Activated T-helper 2 cell treated with anti-CD3 and anti-CD28 coated beads, Interferon-gamma antibody, Interleukin-2, Interleukin-4, amounts not matched to agents 10 μg/mL and 5 μg/mL and 100 μg/mL, durations not matched to agents 14 hours and 24 hours and 36 hours (primary cell): ENCODE results near the gene PCF11. TPM values are rescaled to one million over a fixed set of nuclear protein-coding genes. Genes with fewer than 3 reads are reported as not detected.
A peak's percentile ranks its signal among the peaks of the same experiment; 100 is the strongest.
"Not testable (repeated sequence)": the region's sequence is repeated elsewhere in the genome, so short reads cannot be mapped to it uniquely, and the experiment has no call there.

Experiments used
- DNase-seq: peaks from one replicate; pipeline ENCODE4 v3.0.0; 2021; ENCODE audit warnings: low spot score
- H3K27ac Mint-ChIP-seq: one replicate; pipeline ENCODE4 v1.8.0; 2021; ENCODE audit warnings: mixed read lengths
- H3K27me3 Mint-ChIP-seq: one replicate; pipeline ENCODE4 v1.8.0; 2021; ENCODE audit warnings: low read depth, mixed read lengths
- H3K36me3 Mint-ChIP-seq: one replicate; pipeline ENCODE4 v1.8.0; 2021; ENCODE audit warnings: low read depth, mixed read lengths
- H3K4me1 Mint-ChIP-seq: one replicate; pipeline ENCODE4 v1.8.0; 2021; ENCODE audit warnings: low read depth, mixed read lengths
- H3K4me3 Mint-ChIP-seq: one replicate; pipeline ENCODE4 v1.8.0; 2021; ENCODE audit warnings: low read depth, mild to moderate bottlenecking, moderate library complexity, mixed read lengths
- H3K9me3 Mint-ChIP-seq: one replicate; pipeline ENCODE4 v1.8.0; 2021; ENCODE audit warnings: mixed read lengths
- intact Hi-C: fragments of 100-400 bp; cut with micrococcal nuclease; formaldehyde crosslinking; loops from one replicate; pipeline ENCODE4 v1.15.1; 2023
- total RNA-seq: library from RNA; stranded (reverse); gene quantifications from 2 replicates; pipeline ENCODE4 v1.2.3, GENCODE V29; 2022

PCF11 gene
- total RNA-seq, 1 donor from 2014 or later = 63.0 TPM

- intact Hi-C loops = no loop called here
- Mint-ChIP-seq H3K9me3 (peaks cover 3% of the 10 kb centered on the region), H3K36me3 (no peaks in the 10 kb centered on the region), H3K4me1 (no peaks in the 10 kb centered on the region), H3K27me3 (peaks cover 5% of the 10 kb centered on the region), H3K4me3 (no peak overlapping the region), H3K27ac (no peak overlapping the region)
- DNase-seq = no peak
These were observed 24.7 kb upstream of the PCF11 start for GRCh38 chr11:83132191-83132590.

GRCh38 chr11:83133266-83133665 is 23.7 kb upstream of the PCF11 start:
- intact Hi-C loops, H3K4me3 Mint-ChIP-seq, H3K27ac Mint-ChIP-seq, H3K4me1 Mint-ChIP-seq, H3K27me3 Mint-ChIP-seq, DNase-seq, H3K36me3 Mint-ChIP-seq, H3K9me3 Mint-ChIP-seq: not testable (repeated sequence)

- Mint-ChIP-seq H3K27ac (no peak overlapping the region), H3K36me3 (no peaks in the 10 kb centered on the region), H3K4me1 (no peaks in the 10 kb centered on the region), H3K27me3 (peaks cover 2% of the 10 kb centered on the region), H3K9me3 (no peaks in the 10 kb centered on the region), H3K4me3 (no peak overlapping the region)
- intact Hi-C loops = no loop called here
- no peak for DNase-seq
These were observed 17.6 kb upstream of the PCF11 start for GRCh38 chr11:83139310-83139709.

- no peaks in the 10 kb centered on the region for H3K9me3 Mint-ChIP-seq
- intact Hi-C loops = no loop called here
- no peak for DNase-seq
- no peak overlapping the region for H3K27ac Mint-ChIP-seq
- no peaks in the 10 kb centered on the region for H3K36me3 Mint-ChIP-seq
- no peaks in the 10 kb centered on the region for H3K27me3 Mint-ChIP-seq
- H3K4me3 Mint-ChIP-seq = no peak overlapping the region
- H3K4me1 Mint-ChIP-seq = no peaks in the 10 kb centered on the region
These were observed 16.1 kb upstream of the PCF11 start for GRCh38 chr11:83140691-83141455.

- Mint-ChIP-seq H3K27ac (no peak overlapping the region), H3K4me3 (no peak overlapping the region), H3K4me1 (peaks cover 14% of the 10 kb centered on the region), H3K36me3 (no peaks in the 10 kb centered on the region), H3K27me3 (no peaks in the 10 kb centered on the region), H3K9me3 (no peaks in the 10 kb centered on the region)
- no peak for DNase-seq
- intact Hi-C loops = no loop called here
These were observed 9.0 kb upstream of the PCF11 start for GRCh38 chr11:83147895-83148294.

- no peak overlapping the region for H3K27ac Mint-ChIP-seq
- intact Hi-C loops = no loop called here
- H3K36me3 Mint-ChIP-seq = no peaks in the 10 kb centered on the region
- DNase-seq = no peak
- H3K27me3 Mint-ChIP-seq = no peaks in the 10 kb centered on the region
- no peaks in the 10 kb centered on the region for H3K9me3 Mint-ChIP-seq
- no peak overlapping the region for H3K4me3 Mint-ChIP-seq
- H3K4me1 Mint-ChIP-seq = peaks cover 18% of the 10 kb centered on the region
These were observed 6.5 kb upstream of the PCF11 start for GRCh38 chr11:83150450-83150849.

- no peak overlapping the region for H3K4me3 Mint-ChIP-seq
- intact Hi-C loops = no loop called here
- no peaks in the 10 kb centered on the region for H3K27me3 Mint-ChIP-seq
- no peak for DNase-seq
- H3K36me3 Mint-ChIP-seq = no peaks in the 10 kb centered on the region
- H3K9me3 Mint-ChIP-seq = no peaks in the 10 kb centered on the region
- H3K4me1 Mint-ChIP-seq = peaks cover 19% of the 10 kb centered on the region
- H3K27ac Mint-ChIP-seq = no peak overlapping the region
These were observed 5.5 kb upstream of the PCF11 start for GRCh38 chr11:83151274-83151977.

- intact Hi-C loops = no loop called here
- DNase-seq = no peak
- H3K4me1 Mint-ChIP-seq = peaks cover 19% of the 10 kb centered on the region
- no peak overlapping the region for H3K27ac Mint-ChIP-seq
- H3K4me3 Mint-ChIP-seq = no peak overlapping the region
- no peaks in the 10 kb centered on the region for H3K27me3 Mint-ChIP-seq
- H3K9me3 Mint-ChIP-seq = no peaks in the 10 kb centered on the region
- peaks cover 5% of the 10 kb centered on the region for H3K36me3 Mint-ChIP-seq
These were observed 4.7 kb upstream of the PCF11 start for GRCh38 chr11:83152264-83152663.

- Mint-ChIP-seq H3K27me3 (no peaks in the 10 kb centered on the region), H3K9me3 (no peaks in the 10 kb centered on the region), H3K36me3 (peaks cover 20% of the 10 kb centered on the region), H3K4me3 (no peak overlapping the region), H3K27ac (no peak overlapping the region), H3K4me1 (peaks cover 14% of the 10 kb centered on the region)
- no peak for DNase-seq
- intact Hi-C loops = no loop called here
These were observed 3.2 kb upstream of the PCF11 start for GRCh38 chr11:83153764-83154163.

GRCh38 chr11:83156144-83156995 is 561 bp upstream of the PCF11 start:
- DNase-seq = peak; percentile 96
- intact Hi-C loops = loop anchor here (1.0 to 2.0 kb wide), 8 partner anchors 37 to 255 kb away; partner anchors contain the start of genes ANKRD42, CCDC90B, DDIAS and RAB30
- Mint-ChIP-seq H3K4me1 (peaks cover 24% of the 10 kb centered on the region), H3K9me3 (no peaks in the 10 kb centered on the region), H3K27ac (peak overlapping the region; percentile 100), H3K4me3 (peak overlapping the region; percentile 99), H3K27me3 (no peaks in the 10 kb centered on the region), H3K36me3 (peaks cover 46% of the 10 kb centered on the region)

GRCh38 chr11:83157594-83158356 is 844 bp downstream of the PCF11 start:
- H3K27me3 Mint-ChIP-seq = no peaks in the 10 kb centered on the region
- H3K4me3 Mint-ChIP-seq = peak overlapping the region; percentile 99
- H3K9me3 Mint-ChIP-seq = no peaks in the 10 kb centered on the region
- peak; percentile 41 for DNase-seq
- intact Hi-C loops = loop anchor here (2.0 kb wide), 5 partner anchors 39 to 177 kb away; partner anchors contain the start of gene CCDC90B
- peak overlapping the region; percentile 100 for H3K27ac Mint-ChIP-seq
- H3K36me3 Mint-ChIP-seq = peaks cover 54% of the 10 kb centered on the region
- H3K4me1 Mint-ChIP-seq = peaks cover 31% of the 10 kb centered on the region

GRCh38 chr11:83158357-83158786 is 1.4 kb downstream of the PCF11 start:
- no peak for DNase-seq
- H3K27me3 Mint-ChIP-seq = no peaks in the 10 kb centered on the region
- intact Hi-C loops = no loop called here
- H3K9me3 Mint-ChIP-seq = no peaks in the 10 kb centered on the region
- H3K27ac Mint-ChIP-seq = peak overlapping the region; percentile 100
- H3K36me3 Mint-ChIP-seq = peaks cover 54% of the 10 kb centered on the region
- H3K4me1 Mint-ChIP-seq = peaks cover 31% of the 10 kb centered on the region
- peak overlapping the region; percentile 99 for H3K4me3 Mint-ChIP-seq
